Glomerular endothelial cell (primary cell): ENCODE results near the gene CDK11B. TPM values are rescaled to one million over a fixed set of nuclear protein-coding genes. Genes with fewer than 3 reads are reported as not detected.
"Not testable (repeated sequence)": the region's sequence is repeated elsewhere in the genome, so short reads cannot be mapped to it uniquely, and the experiment has no call there.

Source experiments
- DNase-seq: peaks from one replicate; pipeline ENCODE4 v3.0.0-alpha.2; 2011; ENCODE audit warnings: low read depth, low spot score; ENCODE audit errors: extremely low read depth
- total RNA-seq: library from RNA; depleted of rRNA; stranded (reverse); fragments of >200 nt; gene quantifications from 2 replicates; pipeline ENCODE4 v1.2.3, GENCODE V29; 2015

The CDK11B gene
- total RNA-seq, 1 donor from 2014 or later, result 24.3 TPM

DNA sequence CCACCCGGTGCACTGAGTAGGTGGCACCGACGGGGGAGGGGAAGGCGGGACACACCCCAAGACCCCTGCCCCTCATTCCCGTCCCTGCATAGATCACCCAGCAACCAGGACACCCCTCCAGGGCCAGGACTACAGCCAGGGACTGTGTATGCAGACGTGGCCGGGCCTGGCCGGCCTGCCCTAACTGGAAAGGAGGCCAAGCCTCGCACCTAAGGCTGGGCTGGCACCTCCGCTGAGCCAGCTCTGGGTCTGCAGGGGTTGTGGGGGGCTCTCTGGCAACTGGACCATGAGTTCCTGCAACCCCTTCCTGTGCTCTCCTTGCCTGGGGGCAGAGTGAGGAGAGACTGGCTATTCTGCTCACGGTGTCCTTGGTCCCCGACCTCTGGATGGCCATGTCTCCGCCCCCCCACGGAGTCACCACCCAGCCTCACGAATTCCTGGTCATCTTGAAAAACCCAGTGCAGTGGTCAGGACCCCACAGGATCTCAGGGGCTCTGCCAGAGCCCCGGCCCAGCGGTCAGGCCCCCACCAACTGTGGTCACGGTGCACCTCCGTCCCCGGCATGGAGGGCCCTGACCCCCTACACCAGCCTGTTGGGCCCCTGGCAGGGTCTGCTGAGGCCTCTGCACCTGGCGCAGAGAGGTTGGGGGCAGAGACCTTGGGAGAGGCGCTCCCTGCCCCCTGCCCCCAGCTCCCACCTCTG, 57.8 kb downstream of the CDK11B start:
- no peak for DNase-seq

- no peak for DNase-seq
These were observed 58.6 kb downstream of the CDK11B start, which contains the start of gene FNDC10 for GRCh38 chr1:1599935-1600860. TSS of gene FNDC10 (minus strand) at chr1:1600135. CDS start at chr1:1600015, 120 bp downstream.

DNA sequence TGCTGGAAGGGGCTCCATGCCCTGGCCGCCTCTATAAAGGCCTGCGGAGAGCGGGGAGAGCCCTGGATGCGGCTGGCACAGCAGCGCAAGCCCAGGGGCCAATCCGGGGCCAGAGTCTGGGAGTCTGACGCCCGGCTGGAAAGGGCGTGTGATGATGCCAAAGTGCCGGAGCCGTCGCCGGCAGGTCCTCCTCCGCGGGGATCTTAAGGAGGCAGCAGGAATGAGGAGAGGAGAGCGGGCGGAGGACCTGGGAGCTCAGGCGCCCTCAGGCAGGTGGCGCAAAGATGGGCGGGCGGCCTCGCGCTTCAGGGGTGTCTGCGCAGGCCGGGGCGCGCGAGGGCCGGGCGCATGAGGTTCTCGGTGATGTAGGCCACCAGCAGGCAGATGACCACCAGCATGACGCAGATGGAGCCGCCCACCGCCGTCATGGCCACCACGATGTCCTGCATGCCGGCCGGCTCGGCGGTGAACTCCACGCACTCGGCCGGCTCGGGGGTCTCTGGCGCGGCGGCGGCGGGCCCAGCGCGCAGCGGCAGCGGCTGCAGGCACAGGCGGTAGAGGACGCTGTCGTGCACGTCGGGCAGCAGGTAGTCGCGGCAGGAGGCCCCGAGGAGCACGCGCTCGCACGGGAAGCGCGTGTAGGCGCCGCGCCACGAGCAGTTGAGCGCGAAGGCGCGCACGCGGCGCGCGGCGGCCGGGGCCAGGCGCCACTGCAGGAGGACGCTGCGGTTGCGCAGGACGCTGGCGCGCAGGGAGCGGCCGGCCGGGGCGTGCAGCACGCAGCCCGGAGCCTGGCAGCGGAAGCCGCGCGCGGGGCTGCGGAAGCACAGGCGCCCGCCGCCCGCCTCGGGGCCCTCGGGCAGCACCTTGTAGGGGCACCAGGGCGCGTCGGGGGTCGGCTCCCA, 59.5 kb downstream of the CDK11B start:
- no peak for DNase-seq

- DNase-seq, result no peak
These were observed 60.1 kb downstream of the CDK11B start for GRCh38 chr1:1598720-1599029.

DNA sequence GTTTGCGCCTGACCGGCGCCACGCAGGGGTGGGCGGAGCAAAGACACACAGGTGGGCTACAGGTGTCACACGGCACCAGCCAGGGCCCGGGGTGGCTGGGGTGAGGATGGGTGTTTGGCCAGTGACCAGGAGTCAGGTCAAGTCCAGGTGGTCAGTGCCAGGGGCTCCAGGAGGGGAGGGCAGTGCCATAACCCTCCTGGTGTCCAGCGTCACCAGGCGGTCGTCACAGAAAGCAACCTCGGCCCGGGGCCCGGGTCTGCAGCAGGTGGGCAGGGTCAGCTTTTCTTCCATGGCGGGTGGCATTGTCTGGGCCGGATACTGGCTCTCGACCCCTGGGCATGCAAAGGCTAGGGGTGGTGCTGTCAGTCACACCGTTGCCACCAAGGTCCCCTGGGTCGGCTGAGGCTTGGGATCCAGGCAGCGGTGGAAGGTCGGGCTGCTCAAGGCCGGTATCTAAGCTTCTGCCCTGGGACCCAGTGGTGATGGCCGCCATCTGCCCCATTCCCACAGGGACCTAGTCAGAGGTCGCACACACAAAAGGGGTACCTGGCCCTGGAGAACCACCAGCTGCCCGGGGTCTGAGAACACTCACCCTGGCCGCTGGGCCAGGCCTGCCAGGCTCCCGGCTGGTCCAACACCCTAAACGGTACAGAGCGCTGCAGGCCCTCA, 60.6 kb downstream of the CDK11B start:
- DNase-seq, result no peak

GRCh38 chr1:1597275-1597930, 61.4 kb downstream of the CDK11B start:
- no peak for DNase-seq

GRCh38 chr1:1596493-1597274, 62.1 kb downstream of the CDK11B start:
- no peak for DNase-seq

- DNase-seq, result not testable (repeated sequence)
These were observed 63.5 kb downstream of the CDK11B start for GRCh38 chr1:1595341-1595740.

DNA sequence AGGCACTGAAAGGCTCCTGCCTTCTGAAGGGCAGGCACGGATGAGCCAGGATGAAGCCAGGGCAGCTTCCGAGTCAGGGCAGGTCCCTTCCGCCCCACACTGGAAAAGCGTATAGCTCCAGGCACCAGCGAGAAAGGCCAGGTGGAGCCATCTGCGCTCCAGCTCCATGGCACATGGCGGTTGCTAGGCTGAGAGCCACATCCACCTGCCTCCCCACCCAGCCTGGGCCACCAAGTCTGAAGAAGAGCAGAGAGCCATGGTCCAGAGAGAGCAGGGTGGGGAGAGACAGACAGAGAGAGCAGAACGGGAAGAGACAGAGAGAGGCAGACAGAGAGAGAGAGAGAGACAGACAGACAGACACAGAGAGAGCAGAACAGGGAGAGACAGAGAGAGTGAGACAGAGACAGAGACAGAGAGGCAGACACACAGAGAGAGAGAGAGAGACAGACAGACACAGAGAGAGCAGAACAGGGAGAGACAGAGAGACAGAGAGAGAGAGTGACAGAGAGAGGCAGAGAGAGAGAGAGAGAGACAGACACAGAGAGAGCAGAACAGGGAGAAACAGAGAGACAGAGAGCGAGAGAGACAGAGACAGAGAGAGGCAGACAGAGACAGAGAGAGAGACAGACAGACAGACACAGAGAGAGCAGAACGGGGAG, 64.1 kb downstream of the CDK11B start:
- no peak for DNase-seq

- no peak for DNase-seq
These were observed 64.8 kb downstream of the CDK11B start for GRCh38 chr1:1593834-1594601.

GRCh38 chr1:1591452-1591851, 67.4 kb downstream of the CDK11B start:
- no peak for DNase-seq

Other genes starting within 250 kb of the CDK11B start
- gene ANKRD65, start 237.7 kb downstream of the CDK11B start, total RNA-seq, result 0.34 TPM in 1 of 2 replicates, not detected in the other
- gene VWA1, start 223.3 kb downstream of the CDK11B start, total RNA-seq, result 21.4 and 34.8 TPM in 2 replicates
- not detected in 2 replicates for gene ATAD3C, start 209.3 kb downstream of the CDK11B start, total RNA-seq
- 22.6 and 37.5 TPM in 2 replicates for gene ATAD3B, start 187.2 kb downstream of the CDK11B start, total RNA-seq
- gene ATAD3A, start 146.8 kb downstream of the CDK11B start, total RNA-seq, result 48.3 and 54.5 TPM in 2 replicates
- gene TMEM240, start 118.4 kb downstream of the CDK11B start, total RNA-seq, result 1.7 and 3.4 TPM in 2 replicates
- 106 and 136 TPM in 2 replicates for gene SSU72, start 84.1 kb downstream of the CDK11B start, total RNA-seq
- gene FNDC10, start 58.9 kb downstream of the CDK11B start, total RNA-seq, result 5.2 and 9.9 TPM in 2 replicates
- 56.8 and 81.2 TPM in 2 replicates for gene MIB2, start 43.5 kb downstream of the CDK11B start, total RNA-seq
- gene MMP23B, start 26.8 kb downstream of the CDK11B start, total RNA-seq, result 0.58 and 3.2 TPM in 2 replicates
- 40.0 and 62.2 TPM in 2 replicates for gene SLC35E2B, start 33.8 kb upstream of the CDK11B start, total RNA-seq
- 19.7 and 25.9 TPM in 2 replicates for gene CDK11A, start 65.4 kb upstream of the CDK11B start, total RNA-seq
- 91.0 and 134 TPM in 2 replicates for gene NADK, start 119.5 kb upstream of the CDK11B start, total RNA-seq
- 211 and 291 TPM in 2 replicates for gene GNB1, start 232.1 kb upstream of the CDK11B start, total RNA-seq